Stimulated activated naive CD4-positive, alpha-beta T cell treated with Interleukin-2 at 50 U/mL for 16 hours (primary cell): ENCODE measurements around the gene CDK6.
A peak's percentile ranks its signal among the peaks of the same experiment; 100 is the strongest.

Source experiments
- DNase-seq: peaks from one replicate; lab custom pipeline; 2025; lab: John Stamatoyannopoulos, UW

CDK6 gene

DNA sequence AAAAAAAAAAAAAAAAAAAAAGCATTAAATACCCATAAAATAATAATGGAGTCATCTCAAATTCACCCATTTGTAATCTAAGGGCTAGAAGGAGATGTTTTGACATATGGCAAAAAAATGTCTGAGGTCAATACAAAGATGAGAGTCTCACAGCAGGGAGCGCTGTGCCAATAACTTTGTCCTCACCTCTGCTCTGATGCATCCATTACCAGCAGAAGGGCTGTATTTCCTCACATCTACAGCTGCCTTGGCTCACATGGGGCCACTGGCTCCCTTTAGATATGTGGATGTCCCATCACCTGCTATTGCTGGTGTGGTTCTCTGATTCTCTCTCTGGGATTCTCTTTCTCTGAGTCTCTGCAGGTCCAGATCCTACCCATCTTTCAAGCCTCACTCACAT lies 155.9 kb downstream of the CDK6 start:
- no peak for DNase-seq

DNA sequence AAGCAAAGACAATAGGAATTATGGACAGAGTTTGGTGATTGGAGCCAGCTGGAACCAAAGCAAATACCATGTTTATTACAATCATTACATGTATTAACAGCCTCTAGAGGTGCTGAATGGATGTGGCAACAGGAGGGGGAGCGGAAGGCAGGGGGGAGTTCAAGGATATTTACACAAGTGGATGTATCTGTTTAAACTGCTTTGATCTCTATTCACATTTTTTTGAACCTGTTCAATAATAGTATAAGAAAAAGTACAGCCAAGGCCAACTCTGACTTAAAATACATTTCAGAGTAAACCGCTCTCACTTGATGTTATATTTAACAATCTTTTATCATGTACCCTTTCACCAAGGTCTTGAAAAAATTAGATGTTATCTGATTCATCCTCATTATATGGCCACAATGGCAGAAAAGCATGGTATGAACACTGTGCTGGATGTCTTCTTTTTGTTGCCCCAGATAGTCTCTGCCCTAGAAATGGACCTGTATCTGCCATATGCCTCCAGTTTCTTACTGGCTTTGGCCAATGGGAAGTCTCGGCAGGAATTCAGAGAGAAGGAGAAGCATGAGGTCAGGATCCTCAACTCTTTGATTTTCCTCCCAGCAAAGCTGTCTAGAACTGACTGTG lies 158.0 kb downstream of the CDK6 start:
- no peak for DNase-seq

DNA sequence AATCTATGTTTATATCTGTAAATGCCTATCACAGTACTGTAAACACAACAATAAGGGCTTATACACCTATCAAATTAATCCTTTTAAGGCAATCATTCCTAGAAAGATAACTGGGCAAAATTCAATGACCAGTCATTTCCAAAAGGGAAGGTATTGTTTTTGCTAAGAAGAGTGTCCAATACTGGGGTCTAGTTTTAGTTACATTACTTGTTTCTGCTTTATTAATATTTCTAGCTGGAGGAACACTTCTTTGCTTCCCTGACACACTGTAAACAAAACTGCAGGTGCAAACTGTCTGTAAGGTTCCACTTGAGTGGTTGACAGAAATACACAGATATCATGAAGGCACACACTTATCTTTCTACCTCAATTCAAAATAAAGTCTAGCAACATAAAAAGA lies 162.0 kb downstream of the CDK6 start:
- DNase-seq = no peak

DNA sequence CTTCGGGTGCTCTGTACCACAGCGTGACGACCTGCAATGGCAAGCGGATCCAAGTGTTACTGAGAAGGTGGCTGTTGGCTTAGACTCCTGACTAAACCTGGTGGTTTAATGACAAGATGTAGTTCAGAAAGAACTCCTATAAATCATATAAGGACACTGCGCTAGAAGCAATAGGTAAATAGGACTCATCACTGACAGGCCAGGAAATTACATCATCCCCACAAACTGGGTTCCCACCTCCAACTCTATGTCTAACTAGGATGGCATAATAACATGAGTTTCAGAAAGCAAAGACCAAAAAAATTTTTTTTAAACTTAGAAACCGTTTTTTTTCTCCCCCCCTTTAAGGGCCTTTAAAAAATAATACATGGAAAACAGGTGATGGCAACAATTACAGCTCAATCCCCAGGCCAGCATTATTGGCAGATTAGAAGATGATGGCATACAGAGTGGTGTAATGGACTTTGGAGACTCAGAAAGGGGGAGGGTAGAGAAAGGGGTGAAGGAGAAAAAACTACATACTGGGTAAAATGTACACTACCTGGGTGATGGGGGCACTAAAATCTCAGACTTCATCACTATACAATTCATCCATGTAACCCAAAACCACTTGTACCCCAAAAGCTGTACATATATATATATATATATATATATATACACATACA lies 164.7 kb downstream of the CDK6 start:
- DNase-seq = no peak

DNA sequence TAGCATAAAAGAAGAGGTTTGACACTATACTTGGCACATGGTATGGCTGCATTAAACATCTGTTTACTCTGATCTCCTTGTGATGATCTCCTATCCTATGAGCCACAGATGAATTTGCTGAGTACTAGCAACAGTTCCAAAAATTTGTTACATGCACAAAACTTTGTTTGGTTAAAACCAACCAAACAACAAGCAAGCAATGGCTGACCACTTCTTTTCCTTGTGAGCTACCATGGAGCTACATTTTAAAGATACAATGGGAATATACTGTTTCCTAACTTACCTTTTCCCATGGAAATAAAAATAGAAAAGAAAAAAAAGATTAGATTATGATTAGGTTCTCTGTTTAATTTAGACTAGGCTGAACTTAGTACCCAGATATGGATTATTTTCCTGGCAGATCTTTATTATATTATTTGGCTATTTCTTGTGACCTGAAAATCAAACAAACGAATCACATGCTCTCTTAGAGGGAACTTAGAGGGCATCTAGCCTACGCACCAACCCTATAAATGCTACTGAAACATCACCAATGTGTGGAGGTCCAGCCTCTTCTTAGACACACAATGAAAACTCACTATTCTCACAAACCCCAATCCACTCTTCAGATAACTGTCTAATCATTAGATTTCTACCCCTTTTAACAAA lies 166.0 kb downstream of the CDK6 start:
- no peak for DNase-seq

DNA sequence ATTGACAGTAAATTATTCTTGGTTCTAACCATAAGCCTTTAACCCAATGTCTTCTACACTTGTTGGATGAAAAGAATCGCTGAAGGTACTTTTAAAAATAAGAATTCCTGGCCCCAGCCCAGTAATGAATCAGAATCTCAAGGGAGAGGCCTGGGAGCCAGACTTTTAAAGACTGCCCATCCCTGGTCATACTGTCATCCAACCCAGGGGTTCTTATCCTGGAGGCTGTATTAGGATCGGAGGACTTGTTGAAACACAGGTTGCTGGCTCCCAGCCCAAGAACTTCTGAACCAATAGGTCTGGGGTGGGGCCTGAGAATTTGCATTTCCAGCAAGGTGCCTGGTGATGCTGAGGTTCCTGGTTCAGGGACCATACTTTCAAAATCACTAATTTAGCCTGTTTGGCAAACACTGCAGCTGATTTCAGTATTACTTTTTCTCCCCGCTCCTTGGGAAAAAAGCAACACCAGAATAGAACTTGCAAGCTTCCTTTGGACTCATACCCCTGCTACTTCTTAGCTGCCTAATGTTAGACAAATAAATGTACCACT lies 166.7 kb downstream of the CDK6 start:
- no peak for DNase-seq

DNA sequence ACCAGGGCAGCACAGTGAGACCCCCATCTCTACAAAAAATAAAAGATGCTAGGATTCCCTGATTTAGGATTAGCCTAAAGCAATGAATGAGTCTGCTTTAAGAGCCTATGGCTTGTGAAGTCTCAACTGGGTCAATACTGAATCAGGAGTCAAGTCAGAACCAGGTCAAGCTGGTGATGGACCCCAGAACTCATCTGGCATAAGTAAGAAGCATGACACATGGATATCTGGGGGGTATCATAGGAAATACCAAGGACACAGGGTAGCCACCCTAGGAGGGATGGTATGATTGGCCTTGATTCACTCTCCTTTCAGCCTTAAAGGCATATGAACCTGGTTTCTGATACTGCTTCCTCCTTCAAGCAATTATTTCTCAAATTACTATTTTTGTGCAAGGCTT lies 167.8 kb downstream of the CDK6 start:
- DNase-seq = no peak

DNA sequence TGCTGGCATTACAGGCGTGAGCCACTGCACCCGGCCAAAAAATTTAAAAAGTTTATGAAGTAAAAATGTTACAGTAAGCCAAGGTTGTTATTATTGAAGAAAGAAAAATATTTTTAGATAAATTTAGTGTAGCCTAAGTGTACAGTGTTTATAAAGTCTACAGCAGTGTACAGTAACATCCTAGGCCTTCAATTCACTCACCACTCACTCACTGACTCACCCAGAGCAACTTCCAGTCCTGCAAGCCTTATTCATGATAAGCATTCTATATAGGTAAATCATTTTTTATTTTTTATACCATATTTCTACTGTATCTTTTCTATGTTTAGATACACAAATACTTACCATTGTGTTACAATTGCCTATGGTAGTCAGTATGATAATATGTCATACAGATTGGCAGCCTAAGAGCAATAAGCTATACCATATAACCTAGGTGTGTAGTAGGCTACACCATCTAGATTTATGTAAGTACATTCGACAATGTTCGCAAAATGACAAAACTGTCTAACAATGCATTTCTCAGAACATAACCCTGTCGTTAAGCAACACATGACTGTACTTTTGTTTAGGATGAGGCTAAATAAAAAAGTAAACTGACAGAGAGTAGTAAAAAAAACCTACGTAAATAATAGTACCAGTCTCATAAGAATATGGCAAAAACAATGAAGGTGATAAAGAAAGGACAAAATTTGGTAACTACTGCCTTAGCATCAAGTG lies 168.4 kb downstream of the CDK6 start:
- no peak for DNase-seq

DNA sequence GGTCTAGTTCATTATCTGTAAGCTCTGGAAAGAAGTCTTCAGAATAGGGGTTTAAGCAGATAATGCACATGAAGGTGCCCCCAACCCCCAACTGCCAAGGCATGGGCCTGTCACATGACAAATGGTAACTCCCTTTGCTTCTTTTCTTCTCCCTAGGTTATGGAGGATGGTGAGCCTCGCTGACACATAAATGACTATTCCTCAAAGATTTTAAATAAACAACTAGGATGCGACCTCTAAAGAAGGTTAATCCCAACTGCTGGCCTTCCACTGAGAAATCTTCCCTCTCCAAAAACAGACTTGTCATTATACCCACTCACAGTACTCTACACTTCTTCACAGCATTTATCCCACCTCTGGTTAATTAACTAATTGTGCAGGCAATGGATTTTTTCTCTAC lies 170.4 kb downstream of the CDK6 start:
- no peak for DNase-seq

DNA sequence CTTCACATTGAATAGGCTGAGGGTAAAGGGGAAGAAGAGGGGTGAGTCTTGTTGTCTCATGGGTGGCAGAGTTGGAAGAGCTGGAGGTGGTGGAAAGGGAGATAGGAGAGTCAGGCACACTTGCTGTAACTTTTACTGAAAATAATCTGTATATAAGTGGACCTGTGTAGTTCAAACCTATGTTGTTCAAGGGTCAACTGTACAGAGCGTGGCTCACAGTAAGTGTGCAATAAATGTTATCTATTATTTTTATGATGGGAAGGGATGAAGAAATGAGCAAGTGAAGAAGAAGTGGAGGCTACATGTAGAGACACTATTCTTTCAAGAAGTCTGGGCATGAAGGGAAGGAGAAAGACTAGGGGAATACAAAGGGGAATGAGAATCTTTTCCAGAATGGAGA lies 174.7 kb downstream of the CDK6 start:
- no peak for DNase-seq

DNA sequence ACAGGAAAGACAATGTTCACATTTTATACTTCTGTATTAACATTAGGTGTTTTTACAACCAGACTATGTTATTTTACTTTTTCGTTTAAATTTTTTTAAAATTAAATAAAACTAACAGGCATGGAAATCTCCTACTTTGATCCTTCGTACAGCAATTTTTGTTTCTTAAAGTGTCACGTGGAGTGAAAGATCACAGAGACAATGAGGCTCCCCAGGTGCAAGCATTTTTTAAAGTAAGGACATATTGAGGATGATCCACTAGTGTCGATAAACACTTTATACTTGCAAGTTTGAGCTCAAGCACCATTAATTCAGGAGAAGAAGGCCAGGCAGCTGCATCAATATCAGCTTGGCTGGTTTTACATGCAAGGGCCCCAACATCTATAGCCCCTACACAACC lies 177.7 kb downstream of the CDK6 start:
- no peak for DNase-seq

DNA sequence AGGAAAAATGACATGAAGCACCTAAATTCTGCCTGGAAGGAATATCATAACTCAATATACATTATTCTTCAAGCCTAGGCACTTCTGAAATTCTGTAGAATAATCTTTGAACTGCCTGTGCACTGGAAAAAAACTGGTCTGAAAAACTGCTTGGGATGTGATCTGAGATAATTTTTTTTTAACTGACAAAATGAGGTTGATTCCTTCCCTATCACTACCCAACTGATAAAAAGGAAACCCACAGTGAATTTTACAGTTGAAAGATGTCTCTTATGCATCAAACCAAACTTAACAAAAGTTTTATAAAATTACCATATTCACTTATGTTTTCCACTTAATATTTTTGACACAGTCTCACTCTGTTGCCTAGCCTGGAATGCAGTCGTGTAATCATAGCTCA lies 179.0 kb downstream of the CDK6 start:
- DNase-seq = no peak

DNA sequence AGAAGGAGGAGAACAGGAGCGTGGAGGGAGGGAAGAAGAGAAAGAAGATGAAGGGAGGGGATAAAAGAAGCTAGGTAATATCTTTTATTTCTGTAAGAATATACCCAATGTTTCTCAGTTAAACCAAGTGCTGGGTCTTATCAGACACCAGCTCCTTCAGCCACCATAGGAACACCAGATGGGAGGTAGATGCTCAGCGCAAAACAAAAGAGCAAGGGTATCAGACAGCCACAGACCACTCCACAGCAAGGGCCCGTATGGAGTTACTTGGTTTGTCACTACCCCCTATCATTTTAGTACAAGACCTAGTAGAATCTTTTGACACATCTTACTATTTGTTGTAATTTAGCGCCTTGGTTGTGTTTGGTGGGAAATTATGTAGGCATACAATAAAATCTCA lies 180.3 kb downstream of the CDK6 start:
- DNase-seq = no peak

DNA sequence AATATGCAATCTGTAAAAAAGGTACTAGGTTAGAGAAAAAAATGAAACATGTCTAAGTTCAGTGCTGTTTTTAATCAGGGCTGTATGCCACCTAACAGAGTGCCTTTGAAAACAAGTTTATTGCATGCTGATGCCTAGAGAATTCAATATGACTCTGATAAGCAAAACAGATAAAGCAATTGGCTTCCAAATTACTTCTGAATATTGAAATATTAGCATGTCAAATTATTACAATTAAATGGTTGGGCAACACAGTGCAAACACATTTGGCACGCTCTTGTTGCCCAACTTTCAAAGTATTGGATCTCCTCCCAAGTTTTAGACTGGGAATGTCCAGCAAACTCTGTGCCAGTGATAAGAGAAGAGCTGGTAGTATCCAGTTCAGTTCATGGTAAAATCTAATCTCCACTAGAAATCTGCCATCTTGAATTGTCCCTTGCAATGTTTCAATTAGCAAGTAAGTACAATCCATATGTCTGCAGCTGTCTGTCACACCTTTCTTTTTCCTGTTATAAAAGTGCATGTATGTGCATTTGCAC lies 181.0 kb downstream of the CDK6 start:
- no peak for DNase-seq

DNA sequence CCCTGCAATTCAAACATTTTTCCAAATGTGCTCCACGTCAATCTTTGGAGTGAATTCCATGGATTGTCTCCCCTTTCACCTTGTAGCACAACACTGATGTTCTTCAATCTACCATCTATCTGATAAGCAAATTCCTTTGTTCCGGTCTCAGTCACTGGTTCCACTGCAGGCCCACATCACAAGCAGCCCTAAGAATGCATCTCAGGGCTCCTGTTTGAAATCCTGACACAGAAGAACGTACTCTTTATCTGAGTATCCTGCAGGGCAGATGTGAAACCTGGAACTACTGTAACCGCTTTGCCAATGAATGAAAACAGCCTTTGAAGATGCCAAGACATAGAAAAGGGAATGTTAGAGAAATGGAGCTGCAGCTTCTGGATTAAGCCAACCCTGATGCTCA lies 183.2 kb downstream of the CDK6 start:
- DNase-seq = no peak

DNA sequence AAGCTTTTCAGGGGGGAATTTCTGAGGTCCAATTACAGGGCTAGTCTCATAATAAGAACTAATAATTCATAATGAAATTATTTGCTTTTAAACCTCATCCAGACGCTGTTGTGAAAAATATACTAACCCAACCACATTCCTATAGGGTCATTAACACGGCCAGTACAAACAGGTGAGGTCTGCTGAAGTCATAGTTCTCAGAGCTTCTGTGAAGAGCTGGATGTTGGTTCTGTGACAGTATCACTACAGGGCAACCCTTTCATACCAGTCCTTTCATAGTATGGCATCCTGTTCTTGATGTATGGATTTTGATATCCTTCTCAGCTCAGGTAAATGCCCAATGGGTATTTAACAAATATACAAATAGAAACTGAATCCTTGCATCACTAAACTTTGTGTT lies 183.8 kb downstream of the CDK6 start:
- DNase-seq = no peak

DNA sequence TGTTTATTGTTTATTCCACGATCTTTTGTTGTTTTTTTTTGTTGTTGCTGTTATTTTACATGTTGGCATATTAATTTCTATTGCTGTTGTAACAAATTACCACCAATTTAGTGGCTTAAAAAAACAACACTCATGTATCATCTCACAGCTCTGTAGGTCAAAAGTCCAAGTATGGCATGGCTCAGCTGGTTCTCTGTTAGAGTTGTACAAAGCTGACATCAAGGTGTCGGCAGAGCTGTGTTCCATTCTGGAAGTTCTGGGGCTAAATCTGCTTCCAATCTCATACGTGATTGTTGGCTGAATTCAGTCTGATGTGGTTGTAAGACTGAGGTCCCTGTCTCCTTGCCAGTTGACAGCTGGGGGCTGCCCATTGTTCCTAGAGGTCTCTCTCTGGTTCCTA lies 186.0 kb downstream of the CDK6 start:
- no peak for DNase-seq

DNA sequence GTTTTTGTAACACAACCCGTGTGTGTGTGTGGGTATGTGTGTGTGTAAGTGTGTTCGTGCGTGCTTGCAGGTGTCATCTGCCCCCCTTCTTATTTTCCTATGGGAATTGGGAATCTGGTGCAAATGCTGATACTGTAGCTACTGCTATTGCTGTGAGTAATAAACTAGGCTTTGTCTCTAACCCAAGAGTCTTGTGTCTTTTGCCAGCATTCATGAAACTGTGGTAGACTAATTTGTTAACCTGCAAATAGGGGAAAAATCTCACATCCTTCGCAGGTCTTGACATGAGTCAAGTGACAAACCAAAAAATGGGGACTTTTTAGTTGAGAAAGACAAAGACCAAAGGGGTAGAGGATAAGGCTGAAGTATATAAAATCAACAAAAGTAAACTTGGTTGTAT lies 188.3 kb downstream of the CDK6 start:
- DNase-seq = no peak

DNA sequence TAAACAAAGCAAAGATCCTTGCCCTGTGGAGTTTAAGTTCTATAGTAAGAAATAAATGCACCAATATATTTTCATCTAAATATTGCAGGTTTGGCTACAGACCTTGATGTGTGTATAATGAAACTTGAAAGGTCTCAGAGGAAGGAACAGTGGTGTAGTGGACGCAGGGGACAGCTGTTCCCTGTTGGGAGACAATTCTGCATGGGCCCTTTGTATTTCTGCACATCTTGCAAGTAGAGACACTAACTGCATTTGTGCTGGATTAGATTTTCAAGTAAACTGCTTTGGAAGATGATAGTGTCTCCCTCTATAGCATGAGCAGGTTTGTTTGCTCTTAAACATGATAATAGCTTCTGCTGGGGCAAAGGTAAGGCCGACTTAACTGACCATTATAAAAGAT lies 188.7 kb downstream of the CDK6 start:
- DNase-seq = no peak

DNA sequence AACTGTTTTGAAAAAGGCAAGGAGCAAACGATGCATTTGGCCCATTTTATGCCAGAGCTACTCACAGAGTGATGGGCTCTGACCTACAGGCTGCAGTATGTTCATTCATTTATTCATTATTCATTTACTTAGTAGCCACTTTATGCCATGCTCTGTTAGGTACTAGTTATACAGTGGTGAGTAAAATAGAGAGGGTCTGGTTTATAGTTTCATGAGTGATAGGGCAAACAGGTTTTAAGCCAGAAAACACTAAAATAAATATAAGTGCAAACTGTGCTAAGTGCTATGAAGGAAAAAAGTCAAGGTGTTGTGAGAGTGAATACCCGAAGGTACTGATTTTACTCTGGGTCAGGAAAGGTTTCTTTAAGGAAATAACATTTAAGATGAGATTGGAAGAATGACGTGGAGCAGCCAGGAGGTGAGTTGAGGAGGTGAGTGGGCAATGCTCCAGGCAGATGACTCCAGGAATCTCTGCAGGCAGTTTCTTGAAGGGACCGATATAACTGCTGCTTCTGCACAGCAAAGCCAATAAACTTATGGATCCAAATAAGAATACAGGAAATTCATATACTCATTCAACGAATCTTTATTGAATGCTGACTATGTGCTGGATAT lies 189.3 kb downstream of the CDK6 start:
- no peak for DNase-seq

DNA sequence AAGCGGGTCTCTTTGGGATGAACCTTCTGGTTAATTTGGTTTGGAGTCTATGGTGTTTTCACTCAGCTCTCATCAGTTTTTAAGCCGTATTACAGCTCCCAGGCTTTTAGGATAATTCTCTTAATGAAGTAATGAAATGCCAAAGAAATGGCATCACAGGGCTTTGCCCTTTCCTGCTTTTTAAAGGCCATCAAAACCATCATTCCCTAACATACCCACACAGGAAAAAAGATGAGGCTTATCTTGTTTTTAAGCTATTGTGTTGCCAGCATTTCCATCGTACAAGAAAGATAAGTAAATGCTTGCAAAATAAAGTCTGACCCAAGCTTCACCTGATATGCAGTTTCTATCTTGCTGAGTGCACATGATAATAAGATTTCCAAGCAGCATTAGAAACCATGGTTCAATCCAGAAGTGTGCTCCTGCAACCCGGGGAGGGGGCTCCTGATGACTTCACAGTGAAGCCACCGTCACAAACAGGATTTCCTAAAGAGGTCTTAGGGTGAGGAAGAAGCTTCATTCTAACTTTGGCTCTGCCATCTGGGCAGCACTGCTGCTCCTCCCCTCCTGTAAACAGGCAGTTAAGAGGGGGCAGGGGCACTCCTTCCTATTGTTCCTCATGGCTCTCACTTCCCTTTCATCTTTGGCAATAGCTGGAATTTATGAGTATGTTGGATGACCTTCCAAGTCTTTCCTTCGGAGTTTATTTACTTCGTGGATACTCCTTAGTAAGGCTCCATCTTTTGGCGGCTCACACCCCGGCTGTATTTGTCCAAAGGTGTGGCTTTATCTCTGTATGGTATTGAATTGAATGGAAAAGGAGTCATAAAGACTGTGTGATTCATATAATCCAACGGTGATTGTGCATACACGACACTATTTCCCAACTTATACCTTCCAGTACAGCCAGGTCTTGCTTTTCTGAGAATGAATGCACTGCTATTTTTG lies 191.0 kb downstream of the CDK6 start:
- peak; percentile 22 for DNase-seq
